Cerebellar cortex (tissue), 1 donor: ENCODE data around the gene ALDOA.
A peak's percentile ranks its signal among the peaks of the same experiment; 100 is the strongest.

Experiments
- DNase-seq: peaks from one replicate; pipeline ENCODE4 v3.0.0-alpha.2; 2015; ENCODE audit warnings: low spot score

Gene ALDOA

DNA sequence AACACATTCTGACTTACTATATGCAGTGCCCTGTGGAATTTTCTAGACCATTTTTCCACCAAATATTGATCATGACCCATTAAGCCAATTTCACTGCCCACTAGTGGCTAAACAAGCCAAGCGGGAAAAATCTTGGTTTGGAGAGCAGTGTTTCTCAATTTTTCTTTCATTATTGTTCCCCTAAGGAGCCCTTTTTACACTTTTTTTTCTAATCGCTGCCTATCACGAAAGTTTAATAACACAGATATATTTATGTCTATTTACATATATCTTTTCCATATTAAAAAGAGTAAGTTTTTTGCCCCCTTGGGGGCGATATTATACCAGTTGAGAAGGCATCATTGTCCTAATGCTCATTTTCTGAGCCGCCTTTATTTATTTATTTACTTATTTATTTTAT lies 23.7 kb upstream of the ALDOA start:
- DNase-seq = no peak

DNA sequence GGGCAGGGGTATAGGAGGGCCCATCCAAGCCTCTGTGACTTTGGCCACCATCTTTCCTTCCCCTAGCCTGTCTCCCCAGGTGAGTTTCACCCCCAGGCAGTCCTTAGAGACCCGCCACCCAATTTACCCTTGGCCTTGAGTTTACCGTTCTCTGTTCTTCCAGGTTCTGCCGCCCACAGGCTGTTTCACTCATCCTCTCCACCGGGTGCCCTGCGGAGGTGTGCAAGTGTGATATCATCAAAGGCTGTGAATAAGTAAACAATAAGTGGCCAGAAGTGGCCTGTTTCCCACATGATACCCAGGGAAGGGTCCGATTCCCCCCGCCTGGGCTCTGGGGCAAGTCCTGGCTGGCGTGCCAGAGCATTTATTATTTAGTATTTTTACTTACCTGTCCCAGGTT lies 19.4 kb upstream of the ALDOA start:
- no peak for DNase-seq

DNA sequence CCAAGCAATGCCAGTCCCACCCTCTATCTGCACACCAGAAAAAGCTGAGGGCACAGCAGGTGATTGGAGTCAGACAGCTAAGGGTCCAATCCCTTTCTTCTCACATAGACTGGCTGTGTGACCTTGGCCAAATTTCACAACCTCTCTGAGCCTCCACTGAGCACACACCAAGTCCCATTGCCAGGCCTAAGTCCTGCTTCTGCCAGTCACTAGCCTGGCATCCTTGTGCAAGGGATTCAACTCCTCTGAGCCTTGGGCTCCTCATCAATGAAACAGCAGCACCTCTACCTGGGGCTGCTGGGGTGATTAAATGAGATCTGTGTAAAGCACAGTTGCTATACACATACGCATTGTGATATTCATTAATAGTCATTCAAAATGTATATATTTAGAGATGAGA lies 19.0 kb upstream of the ALDOA start:
- no peak for DNase-seq

DNA sequence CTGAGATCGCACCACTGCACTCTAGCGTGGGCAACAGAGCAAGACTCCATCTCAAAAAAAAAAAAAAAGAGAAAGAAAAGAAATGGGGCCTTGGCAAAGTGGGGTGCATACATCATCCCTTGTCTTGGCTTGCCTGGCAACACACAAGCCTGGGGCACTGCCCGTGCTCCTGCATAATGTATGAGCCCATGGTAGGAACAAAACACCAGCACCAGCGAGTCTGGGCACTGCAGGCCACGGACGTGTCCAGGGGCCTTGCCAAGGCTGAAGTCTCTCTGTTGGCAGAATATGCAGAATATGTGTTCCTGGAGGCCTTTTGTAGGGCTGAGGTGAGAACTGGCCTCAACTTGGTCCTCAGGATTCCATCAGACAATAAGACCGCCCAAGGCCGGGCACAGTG lies 15.7 kb upstream of the ALDOA start:
- DNase-seq = no peak

DNA sequence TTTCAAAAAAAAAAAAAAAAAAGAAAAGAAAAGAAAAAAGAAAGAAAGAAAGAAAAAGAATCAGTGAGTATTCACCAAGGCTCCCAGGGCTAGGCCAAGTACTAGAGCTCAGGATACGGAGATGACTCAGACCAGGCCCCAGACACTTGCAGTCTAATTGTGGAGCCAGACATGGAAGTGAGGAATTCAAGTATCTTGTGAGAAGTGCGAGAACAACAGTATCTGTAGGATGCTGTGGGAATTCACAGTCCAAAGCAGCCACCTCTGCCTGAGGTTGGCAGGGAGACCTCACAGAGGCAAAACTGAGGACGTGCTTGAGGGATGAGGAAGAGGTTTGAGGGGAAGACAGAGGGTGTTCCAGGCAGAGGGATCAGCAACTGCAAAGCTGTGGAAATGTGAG lies 14.0 kb upstream of the ALDOA start:
- no peak for DNase-seq

DNA sequence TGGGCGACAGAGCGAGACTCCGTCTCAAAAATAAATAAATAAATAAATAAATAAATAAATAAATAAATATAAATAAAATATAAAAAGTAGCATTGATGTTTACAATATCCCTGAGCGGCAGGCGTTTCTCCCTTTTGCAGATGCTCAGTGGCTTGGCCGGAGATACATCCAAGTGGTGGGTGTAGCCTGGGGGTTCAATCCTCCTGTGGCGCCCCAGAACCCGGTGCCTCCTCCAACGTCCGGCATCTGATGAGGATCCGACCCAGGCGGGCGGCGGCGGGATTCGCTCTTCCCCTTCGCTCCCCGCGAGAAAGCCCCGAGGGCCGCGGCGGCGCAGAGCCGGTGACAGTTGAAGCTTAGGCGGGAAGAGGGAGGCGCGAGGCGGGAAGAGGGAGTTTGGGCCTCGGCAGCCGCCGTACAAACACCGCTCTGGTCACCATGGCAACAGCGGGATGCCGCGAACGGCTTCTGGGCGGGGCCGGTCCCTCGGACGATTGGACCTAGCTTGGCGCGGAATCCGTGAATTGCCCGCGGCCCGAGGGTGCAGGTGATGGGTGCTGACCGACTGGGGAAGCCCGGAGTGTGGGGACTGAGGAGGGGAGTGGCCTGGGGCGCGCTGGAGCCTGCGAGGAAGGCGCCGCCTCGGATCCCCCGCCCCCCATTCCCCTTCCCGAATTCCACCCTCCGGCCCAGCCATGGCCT lies 12.7 kb upstream of the ALDOA start:
- DNase-seq = peak; percentile 85

DNA sequence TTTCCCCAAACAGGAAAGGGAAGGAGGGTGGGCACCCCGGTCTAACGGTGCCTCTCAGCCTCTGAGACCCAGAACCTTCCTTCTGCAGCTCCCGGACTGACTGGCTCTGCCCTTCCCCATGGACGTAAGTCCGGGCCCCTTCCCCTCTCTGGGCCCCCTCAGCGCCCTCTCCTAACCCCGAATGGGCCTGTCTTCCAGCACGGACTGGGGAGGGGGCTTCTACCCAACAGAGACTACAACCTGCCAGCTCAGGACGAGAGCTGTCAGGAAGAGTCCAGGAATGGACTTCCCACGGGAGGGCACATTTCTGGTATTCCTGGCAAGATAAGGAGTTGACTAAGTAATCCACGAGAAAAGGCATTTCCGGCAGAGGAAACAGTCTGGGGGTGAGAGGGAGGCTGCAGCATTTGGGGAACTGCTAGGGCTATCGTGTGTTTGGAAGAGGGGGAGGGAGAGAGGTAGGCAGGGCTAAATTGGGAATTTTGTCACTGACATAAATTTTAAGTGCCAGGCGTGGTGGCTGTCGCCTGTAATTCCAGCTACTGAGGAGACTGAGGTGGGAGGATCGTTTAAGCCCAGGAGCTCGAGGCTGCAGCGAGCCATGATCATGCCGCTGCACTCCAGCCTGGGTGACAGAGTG lies 12.1 kb upstream of the ALDOA start:
- DNase-seq = no peak

DNA sequence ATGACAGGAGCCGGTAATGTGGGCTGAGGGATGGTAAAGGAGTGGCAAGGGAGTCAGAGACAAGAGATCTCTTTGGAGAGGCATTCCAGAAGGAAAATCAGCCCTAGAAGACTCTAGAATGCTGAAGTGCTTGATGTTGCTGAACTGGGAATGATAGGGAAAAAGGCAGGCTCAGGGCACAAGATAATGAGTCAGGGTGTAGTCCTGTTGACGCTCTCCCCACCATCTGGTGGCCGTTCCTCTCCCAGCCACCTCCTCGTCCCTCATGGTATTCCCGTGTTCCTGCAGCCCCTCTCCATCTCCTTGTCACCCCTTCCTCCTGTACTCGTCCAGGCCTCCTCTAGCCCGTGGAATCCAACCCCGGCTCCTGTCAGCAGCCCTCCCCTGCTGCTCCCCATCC lies 11.1 kb upstream of the ALDOA start:
- no peak for DNase-seq

DNA sequence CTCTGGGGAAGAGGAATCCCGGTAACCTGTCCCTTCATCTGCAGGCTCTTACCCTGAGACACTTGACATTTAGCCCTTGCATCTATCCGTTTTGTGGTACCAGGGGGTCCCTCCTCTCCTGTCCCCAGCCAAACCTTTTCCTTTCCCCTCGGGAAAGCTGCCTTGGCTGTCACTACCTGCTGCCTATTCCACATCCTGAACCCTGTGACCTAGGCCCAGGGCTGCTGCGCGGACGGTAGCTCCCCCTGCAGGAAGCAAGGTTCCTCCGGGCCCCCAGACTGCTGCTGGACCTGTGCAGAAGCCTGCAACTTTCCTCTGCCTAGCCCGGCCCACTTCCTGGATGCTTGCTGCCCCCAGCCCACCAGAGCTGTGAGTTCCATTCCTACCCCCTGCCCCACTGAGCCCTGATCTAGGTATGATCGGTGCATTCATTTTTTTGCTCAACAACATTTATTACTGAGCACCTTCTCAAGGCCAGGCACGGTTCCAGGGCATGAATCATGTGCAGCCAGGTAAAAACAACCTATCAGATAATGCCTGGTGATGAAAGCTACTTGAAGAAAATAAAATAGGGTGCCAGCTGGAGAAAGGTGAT lies 10.5 kb upstream of the ALDOA start:
- peak; percentile 60 for DNase-seq

DNA sequence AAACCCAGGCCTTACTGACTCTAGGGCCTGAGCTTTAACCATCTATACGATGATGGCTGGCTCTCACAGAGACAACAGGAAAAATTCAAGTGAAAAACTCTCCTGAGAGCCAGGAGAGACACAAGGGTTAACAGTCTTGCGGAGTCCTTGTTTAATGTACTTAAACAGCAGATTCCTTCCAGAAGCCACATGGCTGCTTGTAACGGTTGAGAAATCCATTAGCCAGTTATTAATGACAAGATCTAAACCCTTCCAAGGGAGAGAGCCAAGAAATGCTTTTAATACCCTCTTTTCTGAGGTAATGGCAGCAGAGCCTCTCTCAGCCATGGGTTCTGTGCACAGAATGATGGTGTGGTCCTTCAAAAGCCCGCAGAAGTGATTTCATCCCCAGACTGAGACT lies 5.2 kb upstream of the ALDOA start:
- DNase-seq = no peak

DNA sequence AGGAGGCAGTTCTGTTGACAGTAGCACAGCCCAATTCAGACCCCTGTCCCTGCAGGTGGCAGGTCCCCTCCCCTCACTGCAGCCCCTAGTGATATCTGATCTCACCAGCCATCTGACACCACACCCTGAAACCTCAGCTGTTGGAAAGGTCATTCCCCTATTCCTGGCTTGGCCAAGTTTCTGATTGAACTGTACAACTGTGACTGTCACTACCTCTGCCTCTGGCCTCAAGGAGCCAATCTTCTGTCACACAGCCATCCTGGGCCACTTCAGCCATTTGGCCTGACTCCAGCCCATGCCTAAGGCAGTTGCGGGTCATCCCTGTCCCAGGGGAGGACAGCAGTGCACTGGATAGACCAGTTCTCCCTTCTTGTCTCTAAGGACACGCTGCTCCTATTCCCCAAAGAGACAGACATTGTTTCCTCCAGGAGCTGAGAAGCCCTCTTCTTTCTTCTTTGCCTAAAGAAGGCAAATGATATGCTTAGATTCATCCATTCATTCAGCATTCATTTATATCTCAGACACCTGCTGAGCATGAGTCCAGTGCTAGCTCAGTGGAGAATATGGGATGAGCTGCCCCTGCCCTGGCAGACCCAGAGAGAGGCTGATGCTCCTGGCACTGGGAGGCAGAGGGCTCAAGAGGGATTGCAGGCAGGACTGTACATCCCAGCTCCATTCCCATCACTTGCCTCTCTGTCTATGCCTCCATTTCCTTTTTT lies 4.6 kb upstream of the ALDOA start:
- DNase-seq = no peak

DNA sequence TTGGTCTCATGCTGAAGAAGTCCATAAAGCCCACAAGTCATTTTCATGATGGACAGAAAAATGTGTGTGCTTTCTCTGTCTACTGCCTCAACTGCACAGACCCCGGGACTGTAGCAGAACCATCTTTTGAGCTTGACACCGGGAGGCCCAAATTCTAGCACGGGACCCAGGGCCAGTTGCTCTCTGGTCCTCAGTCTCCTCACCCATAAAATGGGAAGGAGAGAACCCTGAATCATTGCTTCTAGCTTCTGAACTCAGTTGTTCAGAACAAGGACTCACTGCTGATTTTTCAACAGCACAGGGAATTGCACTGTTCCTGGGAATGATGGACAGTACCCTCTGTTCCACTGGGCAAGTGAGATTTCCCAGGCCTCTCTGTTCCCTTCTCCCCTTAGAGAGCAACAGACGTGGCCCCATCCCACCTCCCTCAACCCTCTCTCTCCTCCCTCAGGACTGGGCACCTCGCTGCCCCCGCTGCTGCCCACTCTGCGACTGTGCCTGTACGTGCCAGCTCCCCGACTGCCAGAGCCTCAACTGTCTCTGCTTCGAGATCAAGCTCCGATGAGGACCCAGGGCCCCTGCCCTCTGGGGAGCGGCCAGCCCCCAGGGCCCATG lies 2.2 kb upstream of the ALDOA start:
- DNase-seq = no peak

DNA sequence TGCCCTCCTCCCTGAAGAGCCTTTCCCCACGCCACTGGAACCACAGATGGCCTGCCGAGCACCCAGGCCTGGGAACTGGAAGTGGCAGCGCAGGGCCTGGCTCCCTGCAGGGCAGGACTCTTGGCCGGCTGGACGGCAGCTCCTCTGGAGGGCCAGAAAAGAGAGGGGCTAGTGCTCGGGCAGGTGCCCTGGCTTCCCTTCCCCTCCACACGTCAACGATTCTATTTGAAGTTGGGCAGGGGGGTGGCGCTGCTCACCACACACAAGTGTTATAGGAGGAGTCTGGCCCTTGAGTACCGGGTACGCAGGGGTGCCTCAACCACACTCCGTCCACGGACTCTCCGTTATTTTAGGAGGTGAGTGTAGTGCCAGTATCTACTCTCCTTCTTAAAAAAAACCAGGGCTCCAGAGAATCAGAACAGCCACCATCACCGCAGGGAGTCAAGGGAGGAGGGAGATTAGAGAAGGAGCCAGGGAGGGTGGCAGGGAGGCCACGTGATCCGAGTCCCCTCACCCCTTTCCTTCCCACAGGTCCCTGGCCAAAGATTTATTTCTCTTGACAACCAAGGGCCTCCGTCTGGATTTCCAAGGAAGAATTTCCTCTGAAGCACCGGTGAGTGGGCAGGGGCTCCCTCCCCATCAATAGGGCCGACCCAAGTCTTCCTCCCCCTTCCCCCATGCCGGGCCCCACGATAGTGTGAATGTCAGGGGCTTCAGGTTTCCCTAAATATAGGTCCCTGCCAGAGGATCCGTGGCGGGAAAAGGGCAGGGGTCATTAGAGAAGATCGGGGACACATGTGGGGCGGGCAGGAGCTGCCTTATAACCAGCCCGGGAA lies 1.4 kb upstream of the ALDOA start:
- peak; percentile 86 for DNase-seq

DNA sequence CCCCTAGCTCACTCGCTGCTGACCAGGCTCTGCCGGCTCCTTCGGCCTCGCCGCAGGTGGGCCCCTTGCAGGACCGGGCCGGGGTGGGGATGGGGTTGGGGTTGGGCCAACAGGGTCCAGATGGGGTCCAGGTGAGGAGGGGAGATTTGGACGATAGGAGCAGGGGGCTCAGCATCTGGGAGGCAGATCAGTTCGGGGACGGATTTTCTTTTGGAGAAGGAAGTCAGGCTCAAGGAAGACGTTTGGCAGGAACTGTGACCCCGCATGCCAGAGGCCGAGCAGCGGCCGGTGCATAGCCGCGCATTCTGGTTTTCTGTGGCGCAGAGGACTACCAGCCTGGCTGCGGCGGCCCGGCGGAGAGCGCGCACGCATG lies 845 bp upstream of the ALDOA start:
- DNase-seq = no peak

DNA sequence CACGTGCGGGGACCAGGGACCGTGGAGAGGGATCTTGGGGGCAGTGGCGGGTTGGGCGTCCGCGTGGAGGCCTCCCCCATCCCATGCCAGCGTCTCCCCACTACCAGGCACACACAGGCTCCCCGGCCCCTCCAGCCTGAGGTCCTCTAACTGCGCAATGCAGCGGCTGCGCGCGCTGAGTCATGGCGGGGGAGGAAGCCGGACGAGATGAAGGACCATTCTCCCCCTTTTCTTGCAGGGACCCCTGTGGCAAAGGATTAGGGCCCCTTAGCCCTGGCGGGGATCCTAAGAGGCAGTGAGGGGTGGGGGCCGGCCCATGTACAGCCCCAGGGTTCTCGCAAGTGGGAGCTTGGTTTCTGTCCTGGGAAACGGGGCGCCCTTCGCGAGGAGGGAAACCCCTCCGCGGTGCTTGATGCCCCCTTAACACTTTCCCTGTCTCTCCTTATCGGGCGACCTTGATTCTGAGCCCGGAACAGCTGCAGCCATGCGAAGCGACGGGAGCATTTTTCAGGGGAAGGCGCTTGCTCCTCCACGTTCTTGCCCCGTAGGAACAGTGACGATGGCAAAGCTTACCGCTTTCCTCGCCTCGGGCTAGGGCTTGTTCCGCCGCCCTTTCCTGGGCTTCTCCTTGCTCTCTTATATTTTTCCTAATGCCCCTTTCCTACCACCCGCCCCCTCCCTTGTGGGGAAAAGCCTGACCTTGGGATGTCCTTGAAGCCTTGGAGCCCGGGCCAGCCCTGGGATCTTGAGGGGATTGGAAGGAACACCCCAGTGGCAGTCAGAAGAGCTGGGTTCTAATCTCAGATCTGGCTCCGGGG lies 592 bp downstream of the ALDOA start:
- DNase-seq = no peak

DNA sequence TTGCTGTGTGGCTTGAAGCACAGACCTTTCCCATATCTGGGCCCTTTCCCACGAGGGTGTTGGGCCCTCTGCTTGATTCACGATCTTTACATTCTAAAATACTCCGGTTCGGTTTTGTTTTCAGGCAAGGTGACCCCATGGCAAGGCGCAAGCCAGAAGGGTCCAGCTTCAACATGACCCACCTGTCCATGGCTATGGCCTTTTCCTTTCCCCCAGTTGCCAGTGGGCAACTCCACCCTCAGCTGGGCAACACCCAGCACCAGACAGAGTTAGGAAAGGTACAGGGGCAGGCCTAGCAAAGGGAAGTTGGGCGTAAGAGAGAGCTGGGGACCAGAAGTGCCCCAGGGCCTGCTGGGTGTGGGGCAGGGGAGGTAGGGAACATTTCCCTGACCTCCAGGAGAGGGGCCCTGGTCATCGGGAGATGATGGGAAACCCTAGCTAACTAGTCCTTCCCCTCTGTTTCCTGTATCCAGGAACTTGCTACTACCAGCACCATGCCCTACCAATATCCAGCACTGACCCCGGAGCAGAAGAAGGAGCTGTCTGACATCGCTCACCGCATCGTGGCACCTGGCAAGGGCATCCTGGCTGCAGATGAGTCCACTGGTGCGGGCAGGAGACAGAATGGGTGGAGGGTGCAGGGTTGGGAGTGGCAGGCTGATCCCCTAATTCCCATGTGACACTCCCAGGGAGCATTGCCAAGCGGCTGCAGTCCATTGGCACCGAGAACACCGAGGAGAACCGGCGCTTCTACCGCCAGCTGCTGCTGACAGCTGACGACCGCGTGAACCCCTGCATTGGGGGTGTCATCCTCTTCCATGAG lies 1.4 kb downstream of the ALDOA start:
- no peak for DNase-seq

DNA sequence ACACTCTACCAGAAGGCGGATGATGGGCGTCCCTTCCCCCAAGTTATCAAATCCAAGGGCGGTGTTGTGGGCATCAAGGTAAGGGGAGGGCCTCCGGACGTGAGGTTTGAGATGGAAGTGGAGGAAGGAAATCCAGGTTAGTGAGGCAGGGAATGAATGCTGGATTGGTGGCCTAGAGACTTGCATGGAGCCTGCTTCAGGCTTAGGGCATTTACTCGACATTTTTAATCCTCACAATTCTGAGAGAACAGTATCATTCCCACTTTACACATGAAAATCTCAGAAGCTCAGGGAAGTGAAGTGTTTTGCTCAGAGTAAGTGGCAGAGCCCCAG lies 2.0 kb downstream of the ALDOA start:
- DNase-seq = no peak

DNA sequence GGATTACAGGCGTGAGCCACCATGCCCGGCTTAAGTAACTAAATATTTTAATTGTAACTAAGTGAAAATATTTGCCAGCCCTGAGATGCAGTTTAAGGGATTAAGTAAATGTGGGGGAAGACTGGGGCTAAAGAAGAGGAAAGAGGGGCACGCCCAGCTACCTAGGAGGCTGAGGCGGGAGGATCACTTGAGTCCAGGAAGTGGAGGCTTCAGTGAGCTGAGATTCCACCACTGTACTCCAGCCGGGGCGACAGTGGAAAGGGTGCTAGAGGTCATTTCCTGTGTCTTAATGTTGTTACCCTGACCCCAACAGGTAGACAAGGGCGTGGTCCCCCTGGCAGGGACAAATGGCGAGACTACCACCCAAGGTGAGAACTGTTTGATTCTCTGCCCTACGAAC lies 2.8 kb downstream of the ALDOA start:
- DNase-seq = no peak

DNA sequence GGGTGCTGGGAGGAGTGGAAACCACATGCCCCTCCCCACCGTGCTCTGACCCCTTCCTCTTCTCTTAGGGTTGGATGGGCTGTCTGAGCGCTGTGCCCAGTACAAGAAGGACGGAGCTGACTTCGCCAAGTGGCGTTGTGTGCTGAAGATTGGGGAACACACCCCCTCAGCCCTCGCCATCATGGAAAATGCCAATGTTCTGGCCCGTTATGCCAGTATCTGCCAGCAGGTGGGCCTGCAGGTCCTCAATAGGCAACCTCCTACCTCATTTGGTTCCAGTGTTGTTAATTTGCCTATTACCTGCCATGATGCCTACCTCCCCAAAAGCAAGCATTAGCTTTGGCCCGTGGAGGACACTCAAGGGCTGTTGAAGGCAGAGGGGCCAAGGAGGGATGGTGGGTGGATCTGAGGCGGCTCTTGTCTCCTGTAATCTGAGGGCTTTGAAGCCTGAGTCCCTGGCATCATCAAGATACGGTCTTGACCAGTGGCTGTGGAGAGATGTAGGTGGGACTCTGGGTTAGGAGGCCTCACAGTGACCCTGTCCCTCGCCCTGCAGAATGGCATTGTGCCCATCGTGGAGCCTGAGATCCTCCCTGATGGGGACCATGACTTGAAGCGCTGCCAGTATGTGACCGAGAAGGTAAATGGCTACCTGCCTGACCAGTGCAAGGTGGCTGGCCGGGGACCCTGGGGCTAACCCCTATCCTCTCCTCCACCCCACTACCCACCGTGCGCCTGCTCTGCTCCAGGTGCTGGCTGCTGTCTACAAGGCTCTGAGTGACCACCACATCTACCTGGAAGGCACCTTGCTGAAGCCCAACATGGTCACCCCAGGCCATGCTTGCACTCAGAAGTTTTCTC lies 3.4 kb downstream of the ALDOA start:
- no peak for DNase-seq
